ENCODE measurements around the gene C9orf43.
"Not testable (repeated sequence)": the region's sequence is repeated elsewhere in the genome, so short reads cannot be mapped to it uniquely, and the experiment has no call there.

The C9orf43 gene

GRCh38 chr9:113381909-113382411 is 28.6 kb upstream of the C9orf43 start:
- no peak for DNase-seq

- DNase-seq = no peak
Observed at GRCh38 chr9:113386571-113387393, 23.8 kb upstream of the C9orf43 start.

GRCh38 chr9:113387560-113388230 is 22.9 kb upstream of the C9orf43 start:
- DNase-seq = no peak

GRCh38 chr9:113388833-113389232 is 21.7 kb upstream of the C9orf43 start:
- DNase-seq = no peak

- no peak for DNase-seq
Observed at GRCh38 chr9:113389451-113389850, 21.1 kb upstream of the C9orf43 start.

GRCh38 chr9:113390192-113390960 is 20.2 kb upstream of the C9orf43 start:
- DNase-seq = no peak

GRCh38 chr9:113391917-113392316 is 18.6 kb upstream of the C9orf43 start:
- DNase-seq = no peak

- no peak for DNase-seq
Observed at GRCh38 chr9:113393281-113393680, 17.3 kb upstream of the C9orf43 start.

GRCh38 chr9:113395000-113395861 is 15.3 kb upstream of the C9orf43 start:
- no peak for DNase-seq

- no peak for DNase-seq
Observed at GRCh38 chr9:113397203-113397631, 13.3 kb upstream of the C9orf43 start.

GRCh38 chr9:113398796-113399195 is 11.8 kb upstream of the C9orf43 start:
- no peak for DNase-seq

- DNase-seq = no peak
Observed at GRCh38 chr9:113399646-113400200, 10.8 kb upstream of the C9orf43 start.

GRCh38 chr9:113401027-113401792 is 9.3 kb upstream of the C9orf43 start, which contains the start of gene ALAD:
Gene ALAD, minus strand, starts transcription at chr9:113401284. Its CDS starts 7,725 bp downstream, at chr9:113393559.
- DNase-seq = peak; percentile 99

GRCh38 chr9:113403646-113404045 is 6.9 kb upstream of the C9orf43 start:
- DNase-seq = no peak

GRCh38 chr9:113406353-113406752 is 4.2 kb upstream of the C9orf43 start:
- DNase-seq = not testable (repeated sequence)

GRCh38 chr9:113406873-113407511 is 3.6 kb upstream of the C9orf43 start:
- peak; percentile 78 for DNase-seq

GRCh38 chr9:113409481-113409880 is 1.1 kb upstream of the C9orf43 start:
- DNase-seq = no peak

GRCh38 chr9:113409883-113410206 is 702 bp upstream of the C9orf43 start:
- DNase-seq = no peak

- DNase-seq = no peak
Observed at GRCh38 chr9:113416149-113416721, 5.7 kb downstream of the C9orf43 start.

GRCh38 chr9:113417370-113417769 is 6.8 kb downstream of the C9orf43 start:
- no peak for DNase-seq

All from right hindlimb (tissue), 1 donor.